Measurements from ENCODE around the gene MMP14.

- TF ChIP-seq CEBPZ (IDR thresholded peaks at IDR 0.05; ENCODE audit: borderline replicate concordance, low read depth, low read length) (no peak), ZNF696 (CRISPR knock-in tag; conservative IDR thresholded peaks at IDR 0.05) (no peak), POLR2AphosphoS5 (IDR thresholded peaks at IDR 0.05; ENCODE audit: control insufficient read depth, insufficient read depth, low read depth, low read length) (no peak), ATF1 (CRISPR knock-in tag; IDR thresholded peaks at IDR 0.05) (no peak), ATF1 (tag; IDR thresholded peaks at IDR 0.05) (no peak), XRCC5 (IDR thresholded peaks at IDR 0.05; ENCODE audit: low read depth, low read length) (no peak), CBFB (CRISPR knock-in tag; IDR thresholded peaks at IDR 0.05) (no peak), DACH1 (IDR thresholded peaks at IDR 0.05; ENCODE audit: partially characterized antibody) (no peak), CLOCK (CRISPR knock-in tag; IDR thresholded peaks at IDR 0.05; ENCODE audit: borderline replicate concordance) (no peak), ZNF212 (CRISPR knock-in tag; IDR thresholded peaks at IDR 0.05) (no peak), EHMT2 (IDR thresholded peaks at IDR 0.05) (no peak)
- TF ChIP-seq, protein P1, sequence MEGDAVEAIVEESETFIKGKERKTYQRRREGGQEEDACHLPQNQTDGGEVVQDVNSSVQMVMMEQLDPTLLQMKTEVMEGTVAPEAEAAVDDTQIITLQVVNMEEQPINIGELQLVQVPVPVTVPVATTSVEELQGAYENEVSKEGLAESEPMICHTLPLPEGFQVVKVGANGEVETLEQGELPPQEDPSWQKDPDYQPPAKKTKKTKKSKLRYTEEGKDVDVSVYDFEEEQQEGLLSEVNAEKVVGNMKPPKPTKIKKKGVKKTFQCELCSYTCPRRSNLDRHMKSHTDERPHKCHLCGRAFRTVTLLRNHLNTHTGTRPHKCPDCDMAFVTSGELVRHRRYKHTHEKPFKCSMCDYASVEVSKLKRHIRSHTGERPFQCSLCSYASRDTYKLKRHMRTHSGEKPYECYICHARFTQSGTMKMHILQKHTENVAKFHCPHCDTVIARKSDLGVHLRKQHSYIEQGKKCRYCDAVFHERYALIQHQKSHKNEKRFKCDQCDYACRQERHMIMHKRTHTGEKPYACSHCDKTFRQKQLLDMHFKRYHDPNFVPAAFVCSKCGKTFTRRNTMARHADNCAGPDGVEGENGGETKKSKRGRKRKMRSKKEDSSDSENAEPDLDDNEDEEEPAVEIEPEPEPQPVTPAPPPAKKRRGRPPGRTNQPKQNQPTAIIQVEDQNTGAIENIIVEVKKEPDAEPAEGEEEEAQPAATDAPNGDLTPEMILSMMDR (IDR thresholded peaks at IDR 0.05 in 2 of 3, conservative IDR thresholded peaks at IDR 0.05 in 1 of 3; ENCODE audit: insufficient read depth in 2 of 3, low read depth in 1 of 3, low read length in 3 of 3), result no peak
- TF ChIP-seq, protein P2, sequence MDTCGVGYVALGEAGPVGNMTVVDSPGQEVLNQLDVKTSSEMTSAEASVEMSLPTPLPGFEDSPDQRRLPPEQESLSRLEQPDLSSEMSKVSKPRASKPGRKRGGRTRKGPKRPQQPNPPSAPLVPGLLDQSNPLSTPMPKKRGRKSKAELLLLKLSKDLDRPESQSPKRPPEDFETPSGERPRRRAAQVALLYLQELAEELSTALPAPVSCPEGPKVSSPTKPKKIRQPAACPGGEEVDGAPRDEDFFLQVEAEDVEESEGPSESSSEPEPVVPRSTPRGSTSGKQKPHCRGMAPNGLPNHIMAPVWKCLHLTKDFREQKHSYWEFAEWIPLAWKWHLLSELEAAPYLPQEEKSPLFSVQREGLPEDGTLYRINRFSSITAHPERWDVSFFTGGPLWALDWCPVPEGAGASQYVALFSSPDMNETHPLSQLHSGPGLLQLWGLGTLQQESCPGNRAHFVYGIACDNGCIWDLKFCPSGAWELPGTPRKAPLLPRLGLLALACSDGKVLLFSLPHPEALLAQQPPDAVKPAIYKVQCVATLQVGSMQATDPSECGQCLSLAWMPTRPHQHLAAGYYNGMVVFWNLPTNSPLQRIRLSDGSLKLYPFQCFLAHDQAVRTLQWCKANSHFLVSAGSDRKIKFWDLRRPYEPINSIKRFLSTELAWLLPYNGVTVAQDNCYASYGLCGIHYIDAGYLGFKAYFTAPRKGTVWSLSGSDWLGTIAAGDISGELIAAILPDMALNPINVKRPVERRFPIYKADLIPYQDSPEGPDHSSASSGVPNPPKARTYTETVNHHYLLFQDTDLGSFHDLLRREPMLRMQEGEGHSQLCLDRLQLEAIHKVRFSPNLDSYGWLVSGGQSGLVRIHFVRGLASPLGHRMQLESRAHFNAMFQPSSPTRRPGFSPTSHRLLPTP (IDR thresholded peaks at IDR 0.05; ENCODE audit: borderline replicate concordance, extremely low read depth, insufficient read length), result no peak
Observed at GRCh38 chr14:22802860-22803686, 33.3 kb upstream of the MMP14 start.

All from K562 (cell line).